PC-3 (cell line): ENCODE measurements around the gene STK32C. TPM values are rescaled to one million over a fixed set of nuclear protein-coding genes. Genes with fewer than 3 reads are reported as not detected.

Experiments used
- ATAC-seq: fragments of 200-7000 bp; cut with Tn5 transposase; 2 replicates; pipeline ENCODE4 v1.9.1; 2020; ENCODE audit warnings: mild to moderate bottlenecking, moderate library complexity
- BruUV-seq: library from RNA; stranded (reverse); fragments of 400-500 nt; replicated peaks from 2 replicates; lab custom pipeline; 2021; lab: Mats Ljungman, UMichigan
- CTCF ChIA-PET: fragments of 300-600 bp; sonication (Branson Sonifier 250); formaldehyde crosslinking; loops from one replicate; lab custom pipeline; 2022; ENCODE audit warnings: antibody characterized with exemption; lab: Charles Lee
- POLR2A ChIA-PET: fragments of 300-600 bp; sonication (Branson Sonifier 250); formaldehyde crosslinking; loops from one replicate; lab custom pipeline; 2022; ENCODE audit warnings: antibody characterized with exemption; ENCODE audit not compliant: unreplicated experiment; lab: Charles Lee
- DNase-seq: peaks from one replicate; pipeline ENCODE4 v3.0.0-alpha.2; 2015
- H2AFZ ChIP-seq: fragments of 300-600 bp; sonication (generic); 2 replicates; pipeline ENCODE4 v1.6.0; 2016; ENCODE audit warnings: antibody characterized with exemption, low read length
- H3F3A ChIP-seq: fragments of 300-600 bp; sonication (generic); one replicate; pipeline ENCODE4 v1.6.0; 2017; ENCODE audit warnings: antibody characterized with exemption, low read length, control low read depth, mild to moderate bottlenecking; ENCODE audit not compliant: unreplicated experiment
- H3K27ac ChIP-seq: fragments of 300-600 bp; sonication (generic); 2 replicates; pipeline ENCODE4 v1.5.1; 2016; ENCODE audit warnings: mild to moderate bottlenecking, low read length
- H3K27me3 ChIP-seq: fragments of 300-600 bp; sonication (generic); 2 replicates; pipeline ENCODE4 v1.6.1; 2016; ENCODE audit warnings: low read length, mixed read lengths
- H3K36me3 ChIP-seq: fragments of 300-600 bp; sonication (generic); 2 replicates; pipeline ENCODE4 v1.6.1; 2016; ENCODE audit warnings: low read depth, mixed run types, low read length, mixed read lengths
- H3K4me1 ChIP-seq: fragments of 300-600 bp; sonication (generic); 2 replicates; pipeline ENCODE4 v1.5.1; 2016; ENCODE audit warnings: low read length; ENCODE audit not compliant: insufficient read depth
- H3K4me2 ChIP-seq: fragments of 300-600 bp; sonication (generic); 2 replicates; pipeline ENCODE4 v1.6.0; 2016; ENCODE audit warnings: low read length
- H3K4me3 ChIP-seq: fragments of 300-600 bp; sonication (generic); 2 replicates; pipeline ENCODE4 v1.5.1; 2016; ENCODE audit warnings: mild to moderate bottlenecking, low read length, mixed read lengths
- H3K79me2 ChIP-seq: fragments of 300-600 bp; sonication (generic); 2 replicates; pipeline ENCODE4 v1.6.1; 2017; ENCODE audit warnings: low read length, mixed read lengths
- H3K9ac ChIP-seq: fragments of 300-600 bp; sonication (generic); 2 replicates; pipeline ENCODE4 v1.6.0; 2016; ENCODE audit warnings: mild to moderate bottlenecking, low read length
- H3K9me2 ChIP-seq: fragments of 300-600 bp; sonication (generic); replicated peaks from 2 replicates; pipeline ENCODE4 v1.6.1; 2016; ENCODE audit warnings: mixed run types, low read length, mixed read lengths
- H3K9me3 ChIP-seq: fragments of 300-600 bp; sonication (generic); 2 replicates; pipeline ENCODE4 v1.6.1; 2016; ENCODE audit warnings: low read length, mixed read lengths
- H4K20me1 ChIP-seq: fragments of 300-600 bp; sonication (generic); 2 replicates; pipeline ENCODE4 v1.6.1; 2016; ENCODE audit warnings: low read length, mixed read lengths
- EZH2 ChIP-seq: fragments of 300-600 bp; sonication (generic); IDR thresholded peaks from one replicate; pipeline ENCODE4 v1.6.1; 2017; ENCODE audit warnings: antibody characterized with exemption, mild to moderate bottlenecking, low read length; ENCODE audit not compliant: unreplicated experiment
- EZH2phosphoT487 ChIP-seq: fragments of 300-600 bp; sonication (generic); IDR thresholded peaks from 2 replicates; pipeline ENCODE4 v1.6.1; 2018; ENCODE audit warnings: mild to moderate bottlenecking, antibody characterized with exemption, low read length, borderline replicate concordance
- intact Hi-C: fragments of 100-400 bp; cut with micrococcal nuclease; formaldehyde crosslinking; loops from 2 replicates; pipeline ENCODE4 v1.9.0; 2023
- total RNA-seq: library from RNA; depleted of rRNA; stranded (reverse); fragments of >200 nt; gene quantifications from 2 replicates; pipeline ENCODE4 v1.2.3, GENCODE V29; 2014
- TF ChIP-seq, protein P1 (sequence below): fragments of 300-600 bp; sonication (generic); conservative IDR thresholded peaks from 2 replicates; pipeline ENCODE4 v1.5.1; 2017; ENCODE audit warnings: antibody characterized with exemption, low read depth, mild to moderate bottlenecking, low read length

STK32C gene
- total RNA-seq, 1 experiment from 2014 or later = 28.3 TPM

DNA sequence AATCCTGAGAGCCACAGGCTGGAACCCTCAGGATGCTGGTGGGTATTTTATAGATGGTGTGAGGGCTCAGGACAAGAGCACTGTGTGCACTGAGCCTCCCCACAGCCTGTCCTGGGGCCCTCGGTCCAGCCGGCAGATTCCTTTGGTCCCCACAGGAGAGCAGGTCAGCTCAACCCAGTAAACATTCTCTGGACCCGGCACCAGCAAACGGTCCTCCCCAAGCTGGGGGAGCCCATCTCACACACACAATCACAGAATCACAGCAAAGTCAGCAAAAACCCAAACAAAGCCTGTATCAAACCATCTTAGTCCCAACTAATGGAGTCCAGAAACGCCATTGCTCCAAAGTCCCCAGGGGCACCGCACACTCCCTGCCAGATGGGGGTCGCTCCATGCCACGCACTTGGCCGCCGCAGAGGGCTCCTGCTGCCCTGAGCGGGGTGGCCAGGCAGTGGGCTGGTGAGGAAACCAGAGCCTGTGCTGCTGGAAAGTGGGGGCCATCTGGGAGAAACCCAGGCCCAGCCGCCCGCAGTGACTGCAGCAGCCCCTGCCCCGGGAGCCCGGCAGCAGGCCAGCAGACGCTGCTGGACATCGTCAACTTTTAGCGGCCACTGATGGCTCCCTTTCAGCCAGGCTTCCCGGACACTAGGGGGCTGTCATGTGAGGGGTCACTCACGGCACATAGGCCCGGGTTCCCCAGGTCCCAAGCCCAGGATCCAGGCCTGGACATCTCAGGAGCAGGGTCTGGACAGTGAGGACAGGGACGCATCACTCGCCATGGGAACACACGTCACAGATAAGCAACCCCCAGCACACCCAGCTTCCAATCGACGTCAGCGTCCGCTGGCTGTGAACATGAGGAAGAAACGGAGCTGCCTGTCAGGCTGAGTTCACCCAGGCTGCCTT, 68.4 kb downstream of the STK32C start:
- Histone ChIP-seq H3F3A (no peaks in the 10 kb centered on the region), H3K9me2 (no peaks in the 10 kb centered on the region), H3K4me3 (no peak overlapping the region), H3K27ac (no peak overlapping the region), H4K20me1 (no peaks in the 10 kb centered on the region), H3K4me2 (no peak overlapping the region), H3K9ac (no peak overlapping the region), H3K36me3 (no peaks in the 10 kb centered on the region), H3K9me3 (no peaks in the 10 kb centered on the region), H3K79me2 (no peaks in the 10 kb centered on the region), H3K27me3 (no peaks in the 10 kb centered on the region), H2AFZ (no peak overlapping the region), H3K4me1 (no peaks in the 10 kb centered on the region)
- CTCF ChIA-PET = no interaction called here
- no peak for TF ChIP-seq EZH2phosphoT487
- TF ChIP-seq EZH2 = no peak
- TF ChIP-seq, protein P1, sequence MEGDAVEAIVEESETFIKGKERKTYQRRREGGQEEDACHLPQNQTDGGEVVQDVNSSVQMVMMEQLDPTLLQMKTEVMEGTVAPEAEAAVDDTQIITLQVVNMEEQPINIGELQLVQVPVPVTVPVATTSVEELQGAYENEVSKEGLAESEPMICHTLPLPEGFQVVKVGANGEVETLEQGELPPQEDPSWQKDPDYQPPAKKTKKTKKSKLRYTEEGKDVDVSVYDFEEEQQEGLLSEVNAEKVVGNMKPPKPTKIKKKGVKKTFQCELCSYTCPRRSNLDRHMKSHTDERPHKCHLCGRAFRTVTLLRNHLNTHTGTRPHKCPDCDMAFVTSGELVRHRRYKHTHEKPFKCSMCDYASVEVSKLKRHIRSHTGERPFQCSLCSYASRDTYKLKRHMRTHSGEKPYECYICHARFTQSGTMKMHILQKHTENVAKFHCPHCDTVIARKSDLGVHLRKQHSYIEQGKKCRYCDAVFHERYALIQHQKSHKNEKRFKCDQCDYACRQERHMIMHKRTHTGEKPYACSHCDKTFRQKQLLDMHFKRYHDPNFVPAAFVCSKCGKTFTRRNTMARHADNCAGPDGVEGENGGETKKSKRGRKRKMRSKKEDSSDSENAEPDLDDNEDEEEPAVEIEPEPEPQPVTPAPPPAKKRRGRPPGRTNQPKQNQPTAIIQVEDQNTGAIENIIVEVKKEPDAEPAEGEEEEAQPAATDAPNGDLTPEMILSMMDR = no peak
- DNase-seq (no peak), ATAC-seq (no peak)
- no TSS peak for BruUV-seq
- intact Hi-C loops = no loop called here
- POLR2A ChIA-PET = no interaction called here

DNA sequence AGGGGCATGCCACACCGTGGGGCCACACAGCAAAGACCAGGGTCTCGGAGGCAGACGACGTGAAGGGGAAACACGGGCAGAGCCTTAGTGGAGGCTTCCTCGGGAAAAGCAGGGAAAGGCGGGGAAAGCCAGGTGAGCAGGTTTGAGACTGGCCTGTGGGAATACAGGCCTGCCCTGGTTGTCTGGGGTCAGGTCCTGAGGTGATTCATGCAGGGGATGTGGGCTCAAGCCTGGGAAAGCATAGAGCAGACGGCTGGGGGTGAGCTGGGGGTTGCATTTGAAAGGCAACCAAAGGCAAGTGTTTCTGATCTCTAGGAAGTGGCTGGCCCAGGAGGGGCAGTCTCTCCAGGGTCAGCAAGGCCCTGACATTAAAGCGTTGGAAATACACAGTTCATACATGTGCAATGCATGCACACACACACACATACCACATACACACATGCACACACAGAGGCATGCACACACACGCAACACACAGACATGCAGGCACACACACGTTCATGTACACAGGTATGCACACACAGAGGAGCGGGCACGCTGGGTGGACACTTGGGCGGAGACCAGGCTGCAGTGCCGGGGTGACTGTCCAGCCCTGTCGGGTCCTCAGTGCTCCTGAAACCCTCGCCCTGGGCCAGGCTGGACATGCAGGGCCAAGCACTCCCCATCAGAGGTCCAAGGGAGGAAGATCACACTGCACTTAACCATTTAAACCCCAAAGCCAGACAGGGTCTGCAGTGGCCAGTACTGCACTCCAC, 69.2 kb downstream of the STK32C start:
- no peaks in the 10 kb centered on the region for H3K27me3 ChIP-seq
- H3K36me3 ChIP-seq = no peaks in the 10 kb centered on the region
- DNase-seq (no peak), ATAC-seq (no peak)
- no peak overlapping the region for H2AFZ ChIP-seq
- intact Hi-C loops = no loop called here
- ChIA-PET POLR2A (no interaction called here), CTCF (no interaction called here)
- no peaks in the 10 kb centered on the region for H4K20me1 ChIP-seq
- no TSS peak for BruUV-seq
- no peaks in the 10 kb centered on the region for H3K4me1 ChIP-seq
- no peaks in the 10 kb centered on the region for H3K9me3 ChIP-seq
- H3K79me2 ChIP-seq = no peaks in the 10 kb centered on the region
- no peaks in the 10 kb centered on the region for H3F3A ChIP-seq
- H3K9ac ChIP-seq = no peak overlapping the region
- H3K9me2 ChIP-seq = no peaks in the 10 kb centered on the region
- TF ChIP-seq EZH2 = no peak
- H3K4me3 ChIP-seq = no peak overlapping the region
- no peak overlapping the region for H3K4me2 ChIP-seq
- H3K27ac ChIP-seq = no peak overlapping the region

DNA sequence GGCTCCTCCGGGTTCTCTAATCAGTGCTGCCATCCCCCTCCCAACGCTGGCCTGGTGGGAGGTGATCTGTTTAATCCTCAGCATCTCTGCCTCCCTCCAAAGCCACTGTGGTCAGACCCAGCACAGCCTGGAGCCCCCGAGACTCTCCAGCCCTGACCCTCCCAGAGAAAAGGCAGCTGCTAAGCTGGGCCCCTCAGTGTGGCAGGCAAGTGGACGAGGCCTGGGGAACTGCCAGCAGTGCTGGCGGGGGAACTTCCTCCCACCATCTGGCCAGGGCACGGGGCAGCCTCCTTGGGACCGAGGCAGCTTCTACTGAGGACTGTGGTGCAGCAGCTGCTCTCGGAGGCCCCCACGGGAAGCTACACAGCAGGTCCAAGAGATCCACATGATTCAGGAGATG, 69.9 kb downstream of the STK32C start:
- no peak overlapping the region for H2AFZ ChIP-seq
- no peaks in the 10 kb centered on the region for H3K36me3 ChIP-seq
- no peaks in the 10 kb centered on the region for H3K9me2 ChIP-seq
- TF ChIP-seq EZH2 (no peak), EZH2phosphoT487 (no peak)
- TF ChIP-seq, protein P1 = no peak
- H3K9ac ChIP-seq = no peak overlapping the region
- H3K4me3 ChIP-seq = no peak overlapping the region
- no peaks in the 10 kb centered on the region for H3F3A ChIP-seq
- H3K9me3 ChIP-seq = no peaks in the 10 kb centered on the region
- DNase-seq (no peak), ATAC-seq (no peak)
- H3K27me3 ChIP-seq = no peaks in the 10 kb centered on the region
- H3K4me2 ChIP-seq = no peak overlapping the region
- no peak overlapping the region for H3K27ac ChIP-seq
- H3K79me2 ChIP-seq = no peaks in the 10 kb centered on the region
- intact Hi-C loops = no loop called here
- ChIA-PET CTCF (no interaction called here), POLR2A (no interaction called here)
- no peaks in the 10 kb centered on the region for H4K20me1 ChIP-seq
- BruUV-seq = no TSS peak
- H3K4me1 ChIP-seq = no peaks in the 10 kb centered on the region
